ENCODE results near the gene RFNG.

DNA sequence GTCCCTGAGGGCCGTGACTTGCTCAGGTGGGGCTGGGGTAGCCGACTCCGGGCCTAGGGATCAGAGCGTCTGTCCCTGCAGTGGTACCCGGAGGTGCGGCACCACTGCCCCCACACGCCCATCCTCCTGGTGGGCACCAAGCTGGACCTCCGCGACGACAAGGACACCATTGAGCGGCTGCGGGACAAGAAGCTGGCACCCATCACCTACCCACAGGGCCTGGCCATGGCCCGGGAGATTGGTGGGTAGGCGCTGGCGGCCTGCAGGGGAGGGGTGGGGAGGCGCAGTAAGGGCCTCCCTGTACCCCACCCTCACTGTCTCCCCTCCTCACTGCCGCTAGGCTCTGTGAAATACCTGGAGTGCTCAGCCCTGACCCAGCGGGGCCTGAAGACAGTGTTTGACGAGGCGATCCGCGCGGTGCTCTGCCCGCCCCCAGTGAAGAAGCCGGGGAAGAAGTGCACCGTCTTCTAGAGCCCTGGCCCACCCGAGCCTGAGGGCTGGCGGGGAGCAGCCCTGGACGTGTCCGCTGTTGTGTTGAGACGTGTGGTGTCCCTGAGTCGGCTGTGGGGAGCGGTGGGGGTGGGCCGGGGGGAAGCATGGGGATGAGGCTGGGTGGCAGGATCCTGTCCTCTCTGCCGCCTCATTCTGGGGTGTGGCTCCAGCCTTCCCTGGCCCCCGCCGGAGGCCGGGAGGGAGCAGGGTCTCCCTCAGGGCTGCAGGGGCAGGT, 18.1 kb downstream of the RFNG start:
- TF ChIP-seq CTCF (IDR thresholded peaks at IDR 0.05): no peak
- no peak for TF ChIP-seq POLR2A (IDR thresholded peaks at IDR 0.05)

All from uterus (tissue), 2 donors.